ENCODE results near the gene SLC35D1.

- TF ChIP-seq EZH2 (IDR thresholded peaks at IDR 0.05; ENCODE audit: insufficient read depth, poor library complexity, severe bottlenecking) (no peak), EZH2phosphoT487 (IDR thresholded peaks at IDR 0.05; ENCODE audit: insufficient read depth, low read depth) (no peak)
These were observed 35.4 kb downstream of the SLC35D1 start for GRCh38 chr1:67018574-67018973.
